Measurements from ENCODE around the gene CIP2A.
"Not testable (repeated sequence)": the region's sequence is repeated elsewhere in the genome, so short reads cannot be mapped to it uniquely, and the experiment has no call there.

Gene CIP2A

GRCh38 chr3:108589081-108589997, at the start of gene CIP2A, which contains the start of gene DZIP3:
Gene CIP2A, minus strand, starts transcription at chr3:108589438. Its CDS starts 63 bp downstream, at chr3:108589375.
Gene DZIP3, plus strand, starts transcription at chr3:108589722. Its CDS starts 15,685 bp downstream, at chr3:108605407.
- peak within 1 kb of the TSS; percentile 92 for H3K4me3 ChIP-seq (ENCODE audit: low read depth, low read length)
- TF ChIP-seq CTCF (conservative IDR thresholded peaks at IDR 0.05; ENCODE audit: low read depth, low read length), result peak; percentile 6
- peak; percentile 95 for DNase-seq (ENCODE audit: low read depth)

- TF ChIP-seq CTCF (conservative IDR thresholded peaks at IDR 0.05; ENCODE audit: low read depth, low read length), result no peak
- DNase-seq (ENCODE audit: low read depth), result no peak
- no peak overlapping the region for H3K4me3 ChIP-seq (ENCODE audit: low read depth, low read length)
Measured at GRCh38 chr3:108629974-108630373, 40.7 kb upstream of the CIP2A start.

GRCh38 chr3:108623504-108623903, 34.3 kb upstream of the CIP2A start:
- no peak for DNase-seq (ENCODE audit: low read depth)
- H3K4me3 ChIP-seq (ENCODE audit: low read depth, low read length), result no peak overlapping the region
- TF ChIP-seq CTCF (conservative IDR thresholded peaks at IDR 0.05; ENCODE audit: low read depth, low read length), result no peak

GRCh38 chr3:108620250-108620649, 31.0 kb upstream of the CIP2A start:
- no peak overlapping the region for H3K4me3 ChIP-seq (ENCODE audit: low read depth, low read length)

DNA sequence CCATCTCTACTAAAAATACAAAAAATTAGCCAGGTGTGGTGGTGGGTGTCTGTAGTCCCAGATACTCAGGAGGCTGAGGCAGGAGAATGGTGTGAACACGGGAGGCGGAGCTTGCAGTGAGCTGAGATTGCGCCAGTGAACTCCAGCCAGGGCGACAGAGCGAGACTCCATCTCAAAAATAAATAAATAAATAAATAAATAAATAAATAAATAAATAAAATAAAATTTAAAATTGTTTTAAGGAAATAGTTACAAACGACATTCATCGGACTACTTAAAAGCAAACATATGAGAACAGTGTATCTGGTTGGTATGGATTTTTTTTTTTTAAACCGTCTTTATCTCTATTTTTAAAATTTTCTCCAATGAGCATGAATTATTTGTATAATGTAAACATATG, 26.9 kb upstream of the CIP2A start:
- not testable (repeated sequence) for DNase-seq (ENCODE audit: low read depth)

More at GRCh38 chr3:108620250-108620649, 31.0 kb upstream of the CIP2A start:
- no peak for TF ChIP-seq CTCF (conservative IDR thresholded peaks at IDR 0.05; ENCODE audit: low read depth, low read length)
- DNase-seq (ENCODE audit: low read depth), result no peak

DNA sequence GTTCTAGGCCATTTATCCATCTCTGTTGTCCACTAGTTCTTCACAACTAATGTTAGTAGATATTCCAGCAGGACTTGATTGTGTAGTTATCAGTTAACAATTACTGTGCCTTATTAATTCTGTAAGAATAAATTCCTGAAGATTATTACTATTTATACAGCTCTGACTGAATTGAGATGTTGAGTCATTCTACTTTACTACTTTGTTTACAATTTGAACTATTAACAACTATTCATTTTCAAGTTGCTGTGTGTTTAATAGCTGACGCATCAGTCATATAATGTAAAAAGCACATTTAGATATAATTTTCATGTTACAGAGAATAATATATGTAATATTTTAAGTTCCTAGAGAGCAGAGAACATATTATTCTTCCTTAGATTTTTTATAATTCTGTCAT, 21.4 kb upstream of the CIP2A start:
- TF ChIP-seq CTCF (conservative IDR thresholded peaks at IDR 0.05; ENCODE audit: low read depth, low read length), result no peak
- no peak overlapping the region for H3K4me3 ChIP-seq (ENCODE audit: low read depth, low read length)
- DNase-seq (ENCODE audit: low read depth), result no peak

More for the DNA sequence above, 26.9 kb upstream of the CIP2A start:
- not testable (repeated sequence) for H3K4me3 ChIP-seq (ENCODE audit: low read depth, low read length)

DNA sequence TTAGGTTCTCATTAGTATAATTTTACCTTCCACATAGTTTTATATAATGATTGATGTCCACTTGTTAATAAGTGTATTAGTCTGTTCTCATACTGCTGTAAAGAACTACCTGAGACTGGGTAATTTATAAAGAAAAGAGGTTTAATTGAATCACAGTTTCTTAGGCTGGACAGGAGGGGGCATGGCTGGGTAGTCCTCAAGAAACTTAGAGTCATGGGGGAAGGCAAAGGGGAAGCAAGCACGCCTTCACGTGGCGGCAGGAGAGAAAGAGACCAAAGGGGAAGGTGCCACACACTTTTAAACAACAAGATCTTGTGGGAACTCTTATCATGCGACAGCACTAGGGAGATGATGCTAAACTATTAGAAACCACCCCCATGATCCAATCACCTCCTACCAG, 19.5 kb upstream of the CIP2A start:
- TF ChIP-seq CTCF (conservative IDR thresholded peaks at IDR 0.05; ENCODE audit: low read depth, low read length), result no peak
- no peak overlapping the region for H3K4me3 ChIP-seq (ENCODE audit: low read depth, low read length)
- no peak for DNase-seq (ENCODE audit: low read depth)

All from choroid plexus epithelial cell (primary cell).